ENCODE measurements around the gene YJEFN3. TPM values are rescaled to one million over a fixed set of nuclear protein-coding genes. Genes with fewer than 3 reads are reported as not detected.

YJEFN3 gene
- total RNA-seq, 3 donors from 2014 or later = 10.6 to 13.7 (median 13.4) TPM

GRCh38 chr19:19535311-19536191 is 6.8 kb downstream of the YJEFN3 start:
- H3K4me3 Mint-ChIP-seq = no peak overlapping the region

GRCh38 chr19:19537075-19538048 is 8.7 kb downstream of the YJEFN3 start:
- Mint-ChIP-seq H3K4me3 (peak overlapping the region; percentile 60), H3K4me1 (ENCODE audit: low read depth) (peaks cover 31% of the 10 kb centered on the region), H3K36me3 (ENCODE audit: insufficient read depth) (no peaks in the 10 kb centered on the region), H3K27me3 (ENCODE audit: low read depth) (peaks cover 5% of the 10 kb centered on the region), H3K9me3 (no peaks in the 10 kb centered on the region)
- peak; percentile 28 for DNase-seq
- no peak for ATAC-seq

More at GRCh38 chr19:19535311-19536191, 6.8 kb downstream of the YJEFN3 start:
- no peak for ATAC-seq
- H3K27me3 Mint-ChIP-seq (ENCODE audit: low read depth) = peaks cover 5% of the 10 kb centered on the region
- H3K4me1 Mint-ChIP-seq (ENCODE audit: low read depth) = peaks cover 22% of the 10 kb centered on the region
- H3K36me3 Mint-ChIP-seq (ENCODE audit: insufficient read depth) = peaks cover 2% of the 10 kb centered on the region
- no peak for DNase-seq
- no peaks in the 10 kb centered on the region for H3K9me3 Mint-ChIP-seq

DNA sequence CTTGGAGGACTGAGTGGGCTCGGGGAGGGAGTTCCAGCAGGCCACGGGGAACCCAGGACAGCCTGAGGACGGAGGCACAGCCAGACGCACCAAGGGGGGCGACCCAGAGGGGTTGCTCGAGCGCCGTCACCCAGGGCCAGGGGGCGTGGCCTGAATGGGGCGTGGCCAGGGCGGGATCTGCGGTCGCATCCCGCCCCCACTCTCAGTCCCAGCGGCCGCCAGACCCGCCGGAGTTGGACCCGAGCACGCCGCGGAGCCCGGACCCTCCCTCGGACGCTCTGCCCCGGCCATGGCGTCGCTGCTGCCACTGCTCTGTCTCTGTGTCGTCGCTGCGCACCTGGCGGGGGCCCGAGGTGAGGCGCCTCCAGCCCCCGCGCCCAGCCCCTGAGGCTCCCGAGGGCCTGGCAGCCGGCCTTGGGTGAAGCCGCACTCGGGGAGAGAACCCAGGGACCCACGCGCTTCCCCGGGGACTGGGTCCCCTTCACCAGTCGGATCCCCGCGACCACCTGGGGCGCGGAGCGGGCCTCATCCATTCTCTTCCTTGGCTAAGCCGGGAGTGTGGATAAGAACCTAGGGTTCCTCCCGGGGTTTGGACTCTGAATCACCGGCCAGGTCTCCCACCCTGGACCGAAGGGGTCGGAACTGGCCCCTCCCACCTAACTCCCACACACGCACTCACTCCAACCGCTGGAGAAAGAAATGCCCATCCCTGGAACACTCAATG is 9.5 kb downstream of the YJEFN3 start, which contains the start of gene CILP2:
Gene CILP2, plus strand, starts transcription at position 205 of the 724 bp plus-strand sequence. Its CDS starts 85 bp downstream, at position 290.
- Mint-ChIP-seq H3K27me3 (ENCODE audit: low read depth) (peaks cover 5% of the 10 kb centered on the region), H3K9me3 (no peaks in the 10 kb centered on the region), H3K36me3 (ENCODE audit: insufficient read depth) (no peaks in the 10 kb centered on the region), H3K4me3 (peak within 1 kb of the TSS; percentile 60), H3K4me1 (ENCODE audit: low read depth) (peaks cover 33% of the 10 kb centered on the region)
- DNase-seq = peak; percentile 47
- no peak for ATAC-seq

DNA sequence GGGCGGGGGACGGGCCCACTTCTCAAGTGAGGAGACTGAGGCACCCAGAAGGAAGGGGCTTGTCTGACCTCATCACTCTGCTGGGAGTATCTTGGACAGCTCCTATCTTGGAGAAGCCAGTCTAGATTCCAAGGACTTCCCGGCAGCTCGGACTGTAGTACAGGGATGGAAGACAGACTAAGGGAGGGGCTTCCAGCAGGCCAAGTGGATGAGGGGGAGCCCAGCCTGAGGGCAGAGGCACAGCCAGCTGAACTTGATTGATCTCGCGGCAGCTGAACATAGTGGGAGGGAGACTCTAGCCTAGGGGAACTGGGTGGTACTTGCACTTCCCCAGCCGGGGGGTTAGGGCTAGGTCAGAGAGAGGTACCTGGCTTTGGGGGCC is 10.1 kb downstream of the YJEFN3 start:
- no peaks in the 10 kb centered on the region for H3K9me3 Mint-ChIP-seq
- no peak for ATAC-seq
- DNase-seq = no peak
- peaks cover 33% of the 10 kb centered on the region for H3K4me1 Mint-ChIP-seq (ENCODE audit: low read depth)
- H3K27me3 Mint-ChIP-seq (ENCODE audit: low read depth) = peaks cover 5% of the 10 kb centered on the region
- H3K36me3 Mint-ChIP-seq (ENCODE audit: insufficient read depth) = no peaks in the 10 kb centered on the region
- H3K4me3 Mint-ChIP-seq = peak overlapping the region; percentile 56

- Mint-ChIP-seq H3K4me1 (ENCODE audit: low read depth) (peaks cover 28% of the 10 kb centered on the region), H3K4me3 (no peak overlapping the region), H3K9me3 (no peaks in the 10 kb centered on the region), H3K27me3 (ENCODE audit: low read depth) (peaks cover 5% of the 10 kb centered on the region), H3K36me3 (ENCODE audit: insufficient read depth) (no peaks in the 10 kb centered on the region)
- ATAC-seq (no peak), DNase-seq (no peak)
These were observed 11.0 kb downstream of the YJEFN3 start for GRCh38 chr19:19539698-19540063.

DNA sequence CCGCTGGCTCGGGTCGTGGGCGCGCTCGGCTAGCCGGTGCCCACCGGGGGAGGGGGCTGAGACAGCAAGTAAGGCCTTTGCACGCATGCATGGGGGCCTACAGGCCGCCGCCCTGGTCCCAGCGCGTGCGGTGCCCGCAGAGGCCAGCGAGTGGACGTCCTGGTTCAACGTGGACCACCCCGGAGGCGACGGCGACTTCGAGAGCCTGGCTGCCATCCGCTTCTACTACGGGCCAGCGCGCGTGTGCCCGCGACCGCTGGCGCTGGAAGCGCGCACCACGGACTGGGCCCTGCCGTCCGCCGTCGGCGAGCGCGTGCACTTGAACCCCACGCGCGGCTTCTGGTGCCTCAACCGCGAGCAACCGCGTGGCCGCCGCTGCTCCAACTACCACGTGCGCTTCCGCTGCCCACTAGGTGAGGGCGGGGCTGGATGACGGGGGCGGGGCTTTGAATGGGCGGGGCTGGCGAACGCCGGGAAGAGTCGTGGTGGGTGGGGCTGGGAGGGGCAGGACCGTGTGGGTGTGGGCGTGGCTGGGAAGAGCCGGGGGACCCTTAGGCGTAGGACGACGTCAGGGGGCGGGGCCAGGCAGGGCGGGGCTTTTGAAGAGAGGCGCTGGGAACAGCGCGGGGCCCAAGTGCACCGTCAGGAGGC is 11.5 kb downstream of the YJEFN3 start:
- Mint-ChIP-seq H3K4me3 (peak overlapping the region; percentile 62), H3K4me1 (ENCODE audit: low read depth) (peaks cover 28% of the 10 kb centered on the region), H3K36me3 (ENCODE audit: insufficient read depth) (no peaks in the 10 kb centered on the region), H3K27me3 (ENCODE audit: low read depth) (peaks cover 5% of the 10 kb centered on the region), H3K9me3 (no peaks in the 10 kb centered on the region)
- ATAC-seq = peak; percentile 24 to 27
- DNase-seq = peak; percentile 72

GRCh38 chr19:19540715-19541515 is 12.2 kb downstream of the YJEFN3 start:
- Mint-ChIP-seq H3K4me1 (ENCODE audit: low read depth) (peaks cover 28% of the 10 kb centered on the region), H3K36me3 (ENCODE audit: insufficient read depth) (no peaks in the 10 kb centered on the region), H3K27me3 (ENCODE audit: low read depth) (peaks cover 5% of the 10 kb centered on the region), H3K9me3 (no peaks in the 10 kb centered on the region), H3K4me3 (peak overlapping the region; percentile 62)
- peak; percentile 82 to 85 for ATAC-seq
- peak; percentile 70 for DNase-seq

DNA sequence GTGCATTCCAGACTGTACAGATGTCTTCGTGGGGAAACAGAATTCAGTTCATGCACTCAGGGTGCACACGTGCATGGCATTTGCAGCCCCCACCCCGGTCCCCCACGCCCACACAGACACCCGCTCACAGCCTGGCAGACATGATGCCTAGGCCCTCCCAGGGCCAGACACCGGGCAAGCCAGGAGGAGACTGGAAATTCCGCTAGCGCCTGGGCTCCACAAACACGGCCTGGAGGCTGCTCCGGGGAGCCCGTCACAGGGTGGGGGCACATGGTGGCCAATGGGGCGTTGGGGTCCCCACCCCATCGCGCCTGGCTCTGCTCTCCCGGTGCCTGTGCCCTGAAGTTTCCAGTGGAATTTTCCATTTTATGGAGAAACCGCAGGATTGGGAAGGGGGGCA is 12.9 kb downstream of the YJEFN3 start:
- ATAC-seq (no peak), DNase-seq (peak; percentile 34)
- Mint-ChIP-seq H3K9me3 (no peaks in the 10 kb centered on the region), H3K4me1 (ENCODE audit: low read depth) (peaks cover 28% of the 10 kb centered on the region), H3K27me3 (ENCODE audit: low read depth) (peaks cover 5% of the 10 kb centered on the region), H3K36me3 (ENCODE audit: insufficient read depth) (no peaks in the 10 kb centered on the region), H3K4me3 (peak overlapping the region; percentile 52)

GRCh38 chr19:19542507-19542906 is 13.8 kb downstream of the YJEFN3 start:
- no peak for ATAC-seq
- H3K27me3 Mint-ChIP-seq (ENCODE audit: low read depth) = peaks cover 5% of the 10 kb centered on the region
- no peak overlapping the region for H3K4me3 Mint-ChIP-seq
- no peak for DNase-seq
- peaks cover 28% of the 10 kb centered on the region for H3K4me1 Mint-ChIP-seq (ENCODE audit: low read depth)
- no peaks in the 10 kb centered on the region for H3K9me3 Mint-ChIP-seq
- no peaks in the 10 kb centered on the region for H3K36me3 Mint-ChIP-seq (ENCODE audit: insufficient read depth)

DNA sequence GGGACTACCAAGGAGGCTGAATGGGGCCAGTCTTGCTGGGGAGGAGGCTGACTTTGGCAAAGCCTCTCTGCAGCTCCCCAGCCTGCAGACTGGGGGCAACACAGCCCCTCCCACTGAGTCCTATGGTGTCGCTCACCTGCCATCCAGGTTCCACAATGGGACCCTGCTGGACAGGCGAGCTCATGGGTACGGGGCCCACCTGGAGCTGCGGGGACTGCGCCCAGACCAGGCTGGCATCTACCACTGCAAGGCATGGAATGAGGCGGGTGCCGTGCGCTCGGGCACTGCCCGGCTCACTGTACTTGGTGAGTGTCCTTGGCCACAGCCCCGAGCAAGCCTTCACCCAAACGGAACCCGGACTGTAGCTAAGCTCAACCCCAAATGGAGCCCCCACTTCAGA is 14.4 kb downstream of the YJEFN3 start:
- peaks cover 24% of the 10 kb centered on the region for H3K4me1 Mint-ChIP-seq (ENCODE audit: low read depth)
- peaks cover 5% of the 10 kb centered on the region for H3K27me3 Mint-ChIP-seq (ENCODE audit: low read depth)
- DNase-seq (no peak), ATAC-seq (no peak)
- no peak overlapping the region for H3K4me3 Mint-ChIP-seq
- H3K36me3 Mint-ChIP-seq (ENCODE audit: insufficient read depth) = no peaks in the 10 kb centered on the region
- H3K9me3 Mint-ChIP-seq = no peaks in the 10 kb centered on the region

DNA sequence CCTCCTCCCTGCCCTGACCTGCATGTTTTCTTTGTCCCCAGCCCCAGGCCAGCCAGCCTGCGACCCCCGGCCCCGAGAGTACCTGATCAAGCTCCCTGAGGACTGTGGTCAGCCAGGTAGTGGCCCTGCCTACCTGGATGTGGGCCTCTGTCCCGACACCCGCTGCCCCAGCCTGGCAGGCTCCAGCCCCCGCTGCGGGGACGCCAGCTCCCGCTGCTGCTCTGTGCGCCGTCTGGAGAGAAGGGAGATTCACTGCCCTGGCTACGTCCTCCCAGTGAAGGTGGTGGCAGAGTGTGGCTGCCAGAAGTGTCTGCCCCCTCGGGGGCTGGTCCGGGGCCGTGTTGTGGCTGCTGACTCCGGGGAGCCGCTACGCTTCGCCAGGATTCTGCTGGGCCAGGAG is 14.9 kb downstream of the YJEFN3 start:
- peaks cover 21% of the 10 kb centered on the region for H3K4me1 Mint-ChIP-seq (ENCODE audit: low read depth)
- no peak overlapping the region for H3K4me3 Mint-ChIP-seq
- no peaks in the 10 kb centered on the region for H3K9me3 Mint-ChIP-seq
- DNase-seq (no peak), ATAC-seq (no peak)
- no peaks in the 10 kb centered on the region for H3K36me3 Mint-ChIP-seq (ENCODE audit: insufficient read depth)
- H3K27me3 Mint-ChIP-seq (ENCODE audit: low read depth) = peaks cover 4% of the 10 kb centered on the region

DNA sequence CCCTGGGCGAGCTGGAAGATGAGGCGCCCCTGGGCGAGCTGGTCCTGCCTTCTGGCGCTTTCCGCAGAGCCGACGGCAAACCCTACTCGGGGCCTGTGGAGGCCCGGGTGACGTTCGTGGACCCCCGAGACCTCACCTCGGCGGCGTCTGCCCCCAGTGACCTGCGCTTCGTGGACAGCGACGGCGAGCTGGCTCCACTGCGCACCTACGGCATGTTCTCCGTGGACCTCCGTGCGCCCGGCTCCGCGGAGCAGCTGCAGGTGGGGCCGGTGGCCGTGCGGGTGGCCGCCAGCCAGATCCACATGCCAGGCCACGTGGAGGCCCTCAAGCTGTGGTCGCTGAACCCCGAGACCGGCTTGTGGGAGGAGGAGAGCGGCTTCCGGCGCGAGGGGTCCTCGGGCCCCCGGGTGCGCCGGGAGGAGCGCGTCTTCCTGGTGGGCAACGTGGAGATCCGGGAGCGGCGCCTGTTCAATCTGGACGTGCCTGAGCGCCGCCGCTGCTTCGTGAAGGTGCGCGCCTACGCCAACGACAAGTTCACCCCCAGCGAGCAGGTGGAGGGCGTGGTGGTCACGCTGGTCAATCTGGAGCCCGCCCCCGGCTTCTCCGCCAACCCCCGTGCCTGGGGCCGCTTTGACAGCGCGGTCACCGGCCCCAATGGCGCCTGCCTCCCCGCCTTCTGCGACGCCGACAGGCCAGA is 15.7 kb downstream of the YJEFN3 start:
- Mint-ChIP-seq H3K9me3 (no peaks in the 10 kb centered on the region), H3K4me3 (no peak overlapping the region)

More for the DNA sequence above, 15.7 kb downstream of the YJEFN3 start:
- H3K4me1 Mint-ChIP-seq (ENCODE audit: low read depth) = peaks cover 16% of the 10 kb centered on the region
- no peaks in the 10 kb centered on the region for H3K27me3 Mint-ChIP-seq (ENCODE audit: low read depth)
- ATAC-seq (no peak), DNase-seq (no peak)
- H3K36me3 Mint-ChIP-seq (ENCODE audit: insufficient read depth) = no peaks in the 10 kb centered on the region
